GM23338 (cell line): ENCODE results near the gene DMAC2L.

Source experiments
- EZH2 ChIP-seq: fragments of 200-600 bp; sonication (generic); IDR thresholded peaks from one replicate; pipeline ENCODE4 v1.8.0; 2017; ENCODE audit warnings: antibody characterized with exemption, mild to moderate bottlenecking, low read depth; ENCODE audit not compliant: unreplicated experiment
- POLR2AphosphoS5 ChIP-seq: IDR thresholded peaks from 2 replicates; pipeline ENCODE4 v1.6.1; 2016; ENCODE audit warnings: antibody characterized with exemption, low read depth
- ZNF114 ChIP-seq: fragments of 250-450 bp; sonication (Bioruptor Pico); IDR thresholded peaks from 2 replicates; pipeline ENCODE4 v1.5.0; 2020; ENCODE audit warnings: mild to moderate bottlenecking, moderate library complexity
- TF ChIP-seq, protein P1 (sequence below), 2 experiments: fragments of 200-600 bp in 1 of 2; sonication (generic) in 1 of 2; conservative IDR thresholded peaks; 2 replicates each; pipeline versions ENCODE4 v1.5.1 to v1.6.1; 2016 to 2017; ENCODE audit warnings: antibody characterized with exemption in 2 of 2, low read depth in 2 of 2, mild to moderate bottlenecking in 2 of 2, moderate library complexity in 1 of 2
- TF ChIP-seq, protein P2 (sequence below): IDR thresholded peaks from one replicate; pipeline ENCODE4 v1.6.1; 2018; ENCODE audit warnings: antibody characterized with exemption; ENCODE audit not compliant: unreplicated experiment
- TF ChIP-seq, protein P3 (sequence below): fragments of 250-450 bp; sonication (Bioruptor Pico); IDR thresholded peaks from 2 replicates; pipeline ENCODE4 v1.5.0; 2020; ENCODE audit warnings: mild to moderate bottlenecking, moderate library complexity
- TF ChIP-seq, protein P4 (sequence below): IDR thresholded peaks from 2 replicates; pipeline ENCODE4 v1.6.1; 2016; ENCODE audit warnings: antibody characterized with exemption

DNA sequence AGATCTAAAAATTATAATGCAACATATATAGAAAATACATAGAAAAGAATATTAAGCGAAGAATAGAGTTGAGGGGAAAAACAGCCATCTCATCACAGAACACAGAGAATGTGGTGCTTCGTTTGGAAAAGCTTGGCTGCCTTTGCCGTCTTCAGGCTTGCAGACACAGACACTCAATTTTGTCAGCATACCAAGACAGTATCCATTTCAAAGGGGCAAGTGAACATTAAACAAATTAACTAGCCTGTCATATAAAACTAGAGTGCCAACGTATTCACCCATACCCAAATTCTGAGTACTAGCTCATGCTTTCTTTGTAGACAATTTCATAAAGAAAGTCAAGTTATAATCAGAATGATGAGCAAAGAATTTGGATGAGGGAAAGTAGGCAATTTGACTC lies 40.5 kb downstream of the DMAC2L start:
- TF ChIP-seq, protein P1, sequence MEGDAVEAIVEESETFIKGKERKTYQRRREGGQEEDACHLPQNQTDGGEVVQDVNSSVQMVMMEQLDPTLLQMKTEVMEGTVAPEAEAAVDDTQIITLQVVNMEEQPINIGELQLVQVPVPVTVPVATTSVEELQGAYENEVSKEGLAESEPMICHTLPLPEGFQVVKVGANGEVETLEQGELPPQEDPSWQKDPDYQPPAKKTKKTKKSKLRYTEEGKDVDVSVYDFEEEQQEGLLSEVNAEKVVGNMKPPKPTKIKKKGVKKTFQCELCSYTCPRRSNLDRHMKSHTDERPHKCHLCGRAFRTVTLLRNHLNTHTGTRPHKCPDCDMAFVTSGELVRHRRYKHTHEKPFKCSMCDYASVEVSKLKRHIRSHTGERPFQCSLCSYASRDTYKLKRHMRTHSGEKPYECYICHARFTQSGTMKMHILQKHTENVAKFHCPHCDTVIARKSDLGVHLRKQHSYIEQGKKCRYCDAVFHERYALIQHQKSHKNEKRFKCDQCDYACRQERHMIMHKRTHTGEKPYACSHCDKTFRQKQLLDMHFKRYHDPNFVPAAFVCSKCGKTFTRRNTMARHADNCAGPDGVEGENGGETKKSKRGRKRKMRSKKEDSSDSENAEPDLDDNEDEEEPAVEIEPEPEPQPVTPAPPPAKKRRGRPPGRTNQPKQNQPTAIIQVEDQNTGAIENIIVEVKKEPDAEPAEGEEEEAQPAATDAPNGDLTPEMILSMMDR (conservative IDR thresholded peaks at IDR 0.05; ENCODE audit: low read depth in 2 of 2), result no peak
- TF ChIP-seq ZNF114 (CRISPR knock-in tag) (no peak), EZH2 (no peak), POLR2AphosphoS5 (no peak)
- TF ChIP-seq, protein P2, sequence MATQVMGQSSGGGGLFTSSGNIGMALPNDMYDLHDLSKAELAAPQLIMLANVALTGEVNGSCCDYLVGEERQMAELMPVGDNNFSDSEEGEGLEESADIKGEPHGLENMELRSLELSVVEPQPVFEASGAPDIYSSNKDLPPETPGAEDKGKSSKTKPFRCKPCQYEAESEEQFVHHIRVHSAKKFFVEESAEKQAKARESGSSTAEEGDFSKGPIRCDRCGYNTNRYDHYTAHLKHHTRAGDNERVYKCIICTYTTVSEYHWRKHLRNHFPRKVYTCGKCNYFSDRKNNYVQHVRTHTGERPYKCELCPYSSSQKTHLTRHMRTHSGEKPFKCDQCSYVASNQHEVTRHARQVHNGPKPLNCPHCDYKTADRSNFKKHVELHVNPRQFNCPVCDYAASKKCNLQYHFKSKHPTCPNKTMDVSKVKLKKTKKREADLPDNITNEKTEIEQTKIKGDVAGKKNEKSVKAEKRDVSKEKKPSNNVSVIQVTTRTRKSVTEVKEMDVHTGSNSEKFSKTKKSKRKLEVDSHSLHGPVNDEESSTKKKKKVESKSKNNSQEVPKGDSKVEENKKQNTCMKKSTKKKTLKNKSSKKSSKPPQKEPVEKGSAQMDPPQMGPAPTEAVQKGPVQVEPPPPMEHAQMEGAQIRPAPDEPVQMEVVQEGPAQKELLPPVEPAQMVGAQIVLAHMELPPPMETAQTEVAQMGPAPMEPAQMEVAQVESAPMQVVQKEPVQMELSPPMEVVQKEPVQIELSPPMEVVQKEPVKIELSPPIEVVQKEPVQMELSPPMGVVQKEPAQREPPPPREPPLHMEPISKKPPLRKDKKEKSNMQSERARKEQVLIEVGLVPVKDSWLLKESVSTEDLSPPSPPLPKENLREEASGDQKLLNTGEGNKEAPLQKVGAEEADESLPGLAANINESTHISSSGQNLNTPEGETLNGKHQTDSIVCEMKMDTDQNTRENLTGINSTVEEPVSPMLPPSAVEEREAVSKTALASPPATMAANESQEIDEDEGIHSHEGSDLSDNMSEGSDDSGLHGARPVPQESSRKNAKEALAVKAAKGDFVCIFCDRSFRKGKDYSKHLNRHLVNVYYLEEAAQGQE, result no peak
- TF ChIP-seq, protein P3, sequence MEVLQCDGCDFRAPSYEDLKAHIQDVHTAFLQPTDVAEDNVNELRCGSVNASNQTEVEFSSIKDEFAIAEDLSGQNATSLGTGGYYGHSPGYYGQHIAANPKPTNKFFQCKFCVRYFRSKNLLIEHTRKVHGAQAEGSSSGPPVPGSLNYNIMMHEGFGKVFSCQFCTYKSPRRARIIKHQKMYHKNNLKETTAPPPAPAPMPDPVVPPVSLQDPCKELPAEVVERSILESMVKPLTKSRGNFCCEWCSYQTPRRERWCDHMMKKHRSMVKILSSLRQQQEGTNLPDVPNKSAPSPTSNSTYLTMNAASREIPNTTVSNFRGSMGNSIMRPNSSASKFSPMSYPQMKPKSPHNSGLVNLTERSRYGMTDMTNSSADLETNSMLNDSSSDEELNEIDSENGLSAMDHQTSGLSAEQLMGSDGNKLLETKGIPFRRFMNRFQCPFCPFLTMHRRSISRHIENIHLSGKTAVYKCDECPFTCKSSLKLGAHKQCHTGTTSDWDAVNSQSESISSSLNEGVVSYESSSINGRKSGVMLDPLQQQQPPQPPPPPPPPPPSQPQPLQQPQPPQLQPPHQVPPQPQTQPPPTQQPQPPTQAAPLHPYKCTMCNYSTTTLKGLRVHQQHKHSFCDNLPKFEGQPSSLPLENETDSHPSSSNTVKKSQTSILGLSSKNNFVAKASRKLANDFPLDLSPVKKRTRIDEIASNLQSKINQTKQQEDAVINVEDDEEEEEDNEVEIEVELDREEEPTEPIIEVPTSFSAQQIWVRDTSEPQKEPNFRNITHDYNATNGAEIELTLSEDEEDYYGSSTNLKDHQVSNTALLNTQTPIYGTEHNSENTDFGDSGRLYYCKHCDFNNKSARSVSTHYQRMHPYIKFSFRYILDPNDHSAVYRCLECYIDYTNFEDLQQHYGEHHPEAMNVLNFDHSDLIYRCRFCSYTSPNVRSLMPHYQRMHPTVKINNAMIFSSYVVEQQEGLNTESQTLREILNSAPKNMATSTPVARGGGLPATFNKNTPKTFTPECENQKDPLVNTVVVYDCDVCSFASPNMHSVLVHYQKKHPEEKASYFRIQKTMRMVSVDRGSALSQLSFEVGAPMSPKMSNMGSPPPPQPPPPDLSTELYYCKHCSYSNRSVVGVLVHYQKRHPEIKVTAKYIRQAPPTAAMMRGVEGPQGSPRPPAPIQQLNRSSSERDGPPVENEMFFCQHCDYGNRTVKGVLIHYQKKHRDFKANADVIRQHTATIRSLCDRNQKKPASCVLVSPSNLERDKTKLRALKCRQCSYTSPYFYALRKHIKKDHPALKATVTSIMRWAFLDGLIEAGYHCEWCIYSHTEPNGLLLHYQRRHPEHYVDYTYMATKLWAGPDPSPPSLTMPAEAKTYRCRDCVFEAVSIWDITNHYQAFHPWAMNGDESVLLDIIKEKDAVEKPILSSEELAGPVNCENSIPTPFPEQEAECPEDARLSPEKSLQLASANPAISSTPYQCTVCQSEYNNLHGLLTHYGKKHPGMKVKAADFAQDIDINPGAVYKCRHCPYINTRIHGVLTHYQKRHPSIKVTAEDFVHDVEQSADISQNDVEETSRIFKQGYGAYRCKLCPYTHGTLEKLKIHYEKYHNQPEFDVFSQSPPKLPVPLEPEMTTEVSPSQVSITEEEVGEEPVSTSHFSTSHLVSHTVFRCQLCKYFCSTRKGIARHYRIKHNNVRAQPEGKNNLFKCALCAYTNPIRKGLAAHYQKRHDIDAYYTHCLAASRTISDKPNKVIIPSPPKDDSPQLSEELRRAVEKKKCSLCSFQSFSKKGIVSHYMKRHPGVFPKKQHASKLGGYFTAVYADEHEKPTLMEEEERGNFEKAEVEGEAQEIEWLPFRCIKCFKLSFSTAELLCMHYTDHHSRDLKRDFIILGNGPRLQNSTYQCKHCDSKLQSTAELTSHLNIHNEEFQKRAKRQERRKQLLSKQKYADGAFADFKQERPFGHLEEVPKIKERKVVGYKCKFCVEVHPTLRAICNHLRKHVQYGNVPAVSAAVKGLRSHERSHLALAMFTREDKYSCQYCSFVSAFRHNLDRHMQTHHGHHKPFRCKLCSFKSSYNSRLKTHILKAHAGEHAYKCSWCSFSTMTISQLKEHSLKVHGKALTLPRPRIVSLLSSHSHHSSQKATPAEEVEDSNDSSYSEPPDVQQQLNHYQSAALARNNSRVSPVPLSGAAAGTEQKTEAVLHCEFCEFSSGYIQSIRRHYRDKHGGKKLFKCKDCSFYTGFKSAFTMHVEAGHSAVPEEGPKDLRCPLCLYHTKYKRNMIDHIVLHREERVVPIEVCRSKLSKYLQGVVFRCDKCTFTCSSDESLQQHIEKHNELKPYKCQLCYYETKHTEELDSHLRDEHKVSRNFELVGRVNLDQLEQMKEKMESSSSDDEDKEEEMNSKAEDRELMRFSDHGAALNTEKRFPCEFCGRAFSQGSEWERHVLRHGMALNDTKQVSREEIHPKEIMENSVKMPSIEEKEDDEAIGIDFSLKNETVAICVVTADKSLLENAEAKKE (CRISPR knock-in tag), result no peak
- TF ChIP-seq, protein P4, sequence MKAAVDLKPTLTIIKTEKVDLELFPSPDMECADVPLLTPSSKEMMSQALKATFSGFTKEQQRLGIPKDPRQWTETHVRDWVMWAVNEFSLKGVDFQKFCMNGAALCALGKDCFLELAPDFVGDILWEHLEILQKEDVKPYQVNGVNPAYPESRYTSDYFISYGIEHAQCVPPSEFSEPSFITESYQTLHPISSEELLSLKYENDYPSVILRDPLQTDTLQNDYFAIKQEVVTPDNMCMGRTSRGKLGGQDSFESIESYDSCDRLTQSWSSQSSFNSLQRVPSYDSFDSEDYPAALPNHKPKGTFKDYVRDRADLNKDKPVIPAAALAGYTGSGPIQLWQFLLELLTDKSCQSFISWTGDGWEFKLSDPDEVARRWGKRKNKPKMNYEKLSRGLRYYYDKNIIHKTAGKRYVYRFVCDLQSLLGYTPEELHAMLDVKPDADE, result no peak
